KOPT-K1 (cell line): ENCODE results near the gene ITPKA.

Experiments
- H3K27ac ChIP-seq: fragments of 200-600 bp; sonication (generic); 2 replicates; pipeline ENCODE4 v1.5.1; 2016; ENCODE audit warnings: antibody characterized with exemption, mild to moderate bottlenecking, low read depth, low read length; ENCODE audit not compliant: poor library complexity, severe bottlenecking
- H3K36me3 ChIP-seq: fragments of 200-600 bp; sonication (generic); 2 replicates; pipeline ENCODE4 v1.5.1; 2017; ENCODE audit warnings: antibody characterized with exemption, mild to moderate bottlenecking, low read length, moderate library complexity; ENCODE audit not compliant: insufficient read depth
- H3K9me3 ChIP-seq: fragments of 200-600 bp; sonication (generic); 2 replicates; pipeline ENCODE4 v1.5.1; 2017; ENCODE audit warnings: antibody characterized with exemption, low read length, mild to moderate bottlenecking; ENCODE audit not compliant: insufficient read depth, poor library complexity, severe bottlenecking

The ITPKA gene

DNA sequence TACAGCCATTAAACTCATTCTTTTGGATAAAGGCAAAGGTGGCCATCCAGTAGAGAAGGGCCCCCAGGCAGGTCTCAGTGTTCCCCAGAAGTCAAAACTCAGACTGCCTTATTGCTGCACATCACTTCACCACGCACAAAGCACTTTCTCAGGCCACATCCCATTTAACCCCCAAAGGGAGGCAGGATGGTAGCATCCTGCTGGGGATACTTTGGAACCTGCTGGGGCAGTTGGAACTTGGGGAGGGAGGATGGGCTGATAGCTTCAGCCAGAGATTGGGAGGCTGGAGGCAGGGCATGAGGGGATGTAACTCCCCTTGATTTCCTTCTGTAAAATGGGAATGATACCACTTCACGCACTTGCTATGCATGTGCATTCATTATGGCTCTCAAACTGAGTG, 5.0 kb downstream of the ITPKA start:
- H3K9me3 ChIP-seq = no peaks in the 10 kb centered on the region
- H3K36me3 ChIP-seq = no peaks in the 10 kb centered on the region
- H3K27ac ChIP-seq = no peak overlapping the region

DNA sequence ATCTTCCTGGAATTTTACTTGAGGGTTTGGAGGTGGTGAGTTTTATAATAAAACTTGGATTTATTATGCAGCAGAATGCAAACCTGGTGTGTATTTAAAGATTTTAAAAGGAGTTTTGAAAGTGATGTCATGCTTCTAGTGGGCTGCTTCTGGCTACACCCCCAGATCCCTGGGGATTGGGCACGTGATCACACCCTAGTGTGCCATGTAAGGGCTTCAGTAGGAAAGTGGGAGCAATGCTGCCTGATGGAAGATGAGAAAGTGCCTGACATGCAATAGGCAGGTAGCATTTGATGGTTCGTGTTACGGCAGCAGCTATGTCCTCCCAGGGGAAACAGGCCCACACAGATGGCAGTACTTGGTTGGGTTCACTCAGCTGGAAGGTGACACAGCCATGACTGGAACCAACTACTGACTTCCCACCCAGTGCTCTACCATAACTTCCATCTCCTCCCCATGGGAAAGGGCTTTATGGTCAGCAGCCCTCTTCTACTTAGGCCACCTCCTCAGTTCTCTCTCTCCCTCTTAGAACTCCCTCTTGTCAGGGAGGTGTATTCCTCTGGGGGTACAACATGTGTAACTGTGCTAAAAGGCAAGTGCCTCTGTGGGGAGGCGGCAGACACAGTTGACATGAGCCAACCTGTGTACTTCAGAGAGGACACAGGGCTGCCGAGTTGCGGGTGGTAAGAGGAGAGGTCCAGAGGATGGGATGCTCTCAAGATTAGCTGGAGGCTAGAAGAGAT, 5.6 kb downstream of the ITPKA start:
- H3K27ac ChIP-seq = no peak overlapping the region
- no peaks in the 10 kb centered on the region for H3K36me3 ChIP-seq
- no peaks in the 10 kb centered on the region for H3K9me3 ChIP-seq

DNA sequence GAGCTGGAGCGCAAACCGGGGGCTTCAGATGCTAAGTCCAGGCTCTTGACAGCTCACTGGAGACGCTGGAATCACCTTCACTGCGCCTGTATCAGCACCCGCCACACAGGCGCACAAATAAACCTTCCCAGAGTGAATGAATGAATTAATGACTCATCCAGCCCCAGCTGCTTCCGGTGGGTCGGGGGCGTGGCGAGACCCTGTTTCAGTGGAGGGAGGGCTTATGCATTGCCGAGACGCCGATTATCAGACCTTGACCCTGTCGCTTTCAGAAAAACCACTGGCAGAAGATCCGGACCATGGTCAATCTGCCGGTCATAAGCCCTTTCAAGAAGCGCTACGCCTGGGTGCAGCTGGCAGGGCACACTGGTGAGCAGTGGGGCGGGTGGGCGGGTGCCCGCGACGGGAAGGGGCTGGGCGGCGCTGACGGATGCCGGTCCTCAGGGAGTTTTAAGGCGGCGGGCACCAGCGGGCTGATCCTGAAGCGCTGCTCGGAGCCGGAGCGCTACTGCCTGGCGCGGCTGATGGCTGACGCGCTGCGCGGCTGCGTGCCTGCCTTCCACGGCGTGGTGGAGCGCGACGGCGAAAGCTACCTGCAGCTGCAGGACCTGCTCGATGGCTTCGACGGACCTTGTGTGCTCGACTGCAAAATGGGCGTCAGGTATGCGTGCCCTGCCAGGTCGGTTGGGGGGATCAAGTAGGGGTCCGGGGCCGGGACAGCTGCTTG, 7.7 kb downstream of the ITPKA start:
- H3K36me3 ChIP-seq = no peaks in the 10 kb centered on the region

GRCh38 chr15:41501931-41502794, 8.5 kb downstream of the ITPKA start:
- Histone ChIP-seq H3K9me3 (no peaks in the 10 kb centered on the region), H3K36me3 (no peaks in the 10 kb centered on the region), H3K27ac (no peak overlapping the region)

More for the DNA sequence above, 7.7 kb downstream of the ITPKA start:
- Histone ChIP-seq H3K27ac (no peak overlapping the region), H3K9me3 (no peaks in the 10 kb centered on the region)

DNA sequence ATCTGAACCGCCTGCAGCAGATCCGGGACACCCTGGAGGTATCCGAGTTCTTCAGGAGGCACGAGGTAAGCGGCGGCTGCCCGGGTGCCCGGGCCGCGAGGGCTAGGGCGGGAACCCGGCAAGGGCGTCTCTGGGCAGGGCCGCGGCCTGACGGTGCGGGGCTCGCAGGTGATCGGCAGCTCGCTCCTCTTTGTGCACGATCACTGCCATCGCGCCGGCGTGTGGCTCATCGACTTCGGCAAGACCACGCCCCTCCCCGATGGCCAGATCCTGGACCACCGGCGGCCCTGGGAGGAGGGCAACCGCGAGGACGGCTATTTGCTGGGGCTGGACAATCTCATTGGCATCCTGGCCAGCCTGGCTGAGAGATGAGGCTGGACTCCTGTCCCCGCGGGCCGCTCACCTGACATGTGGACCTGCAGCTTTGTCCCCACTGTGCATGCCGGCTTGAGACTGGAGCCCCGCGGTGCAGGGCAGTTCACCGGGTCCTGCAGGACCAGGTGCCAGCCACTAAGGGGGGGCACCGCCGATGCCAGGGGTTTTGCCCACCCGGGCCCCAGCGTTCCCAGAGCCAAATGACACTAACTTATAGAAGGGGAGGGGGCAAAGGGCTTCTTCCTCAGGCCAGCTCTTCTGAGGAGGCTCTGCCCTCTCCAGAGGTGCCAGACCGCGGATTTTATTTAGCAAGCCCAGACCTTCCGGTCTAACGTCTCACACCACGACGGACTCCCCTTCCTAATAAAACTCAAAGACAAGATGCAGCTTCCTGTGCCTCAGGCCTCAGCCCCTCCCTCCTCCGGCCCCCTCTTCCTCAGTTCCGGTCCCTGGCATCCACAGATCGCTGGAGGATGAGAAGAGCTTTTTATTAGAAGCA, 9.4 kb downstream of the ITPKA start:
- Histone ChIP-seq H3K36me3 (no peaks in the 10 kb centered on the region), H3K9me3 (no peaks in the 10 kb centered on the region), H3K27ac (no peak overlapping the region)

- no peak overlapping the region for H3K27ac ChIP-seq
These were observed 10.0 kb downstream of the ITPKA start for GRCh38 chr15:41503669-41504010.

DNA sequence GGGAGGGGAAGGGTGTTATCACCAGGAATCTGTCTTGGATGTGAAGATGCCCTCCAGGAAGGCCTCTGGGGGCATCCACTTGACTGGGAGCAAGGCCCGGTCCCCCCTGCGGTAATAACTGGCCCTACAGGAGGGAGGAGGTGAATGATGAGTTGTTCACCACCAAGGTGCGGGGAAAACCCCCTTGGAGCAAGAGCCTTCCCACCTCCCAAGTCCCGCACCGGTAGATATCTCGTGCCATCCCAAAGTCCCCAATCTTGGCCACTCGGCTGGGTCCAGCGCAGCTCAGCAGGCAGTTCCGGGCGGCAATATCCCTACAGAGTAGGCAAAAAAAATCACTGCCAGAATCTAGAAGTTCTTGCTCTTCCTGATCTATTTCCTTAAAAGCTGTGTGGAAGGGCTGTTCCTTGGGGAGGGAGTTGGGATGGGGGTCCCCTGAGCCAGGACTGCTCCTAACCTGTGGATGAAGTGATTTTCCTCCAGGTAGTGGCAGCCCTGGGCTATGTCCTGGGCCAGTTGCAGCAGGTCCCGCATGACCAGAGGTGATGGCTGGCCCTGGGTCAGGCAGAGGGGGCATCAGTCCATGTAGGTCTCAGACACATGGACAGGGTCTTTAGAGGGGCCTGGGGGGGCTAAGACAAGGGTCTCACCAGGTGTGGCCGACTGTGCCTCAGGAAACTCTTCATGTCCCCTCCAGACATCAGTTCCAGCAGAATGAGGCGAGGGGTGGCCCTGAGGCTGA, 11.2 kb downstream of the ITPKA start:
- H3K27ac ChIP-seq = no peak overlapping the region
- H3K9me3 ChIP-seq = no peaks in the 10 kb centered on the region
- H3K36me3 ChIP-seq = no peaks in the 10 kb centered on the region

More at GRCh38 chr15:41503669-41504010, 10.0 kb downstream of the ITPKA start:
- Histone ChIP-seq H3K36me3 (no peaks in the 10 kb centered on the region), H3K9me3 (no peaks in the 10 kb centered on the region)

DNA sequence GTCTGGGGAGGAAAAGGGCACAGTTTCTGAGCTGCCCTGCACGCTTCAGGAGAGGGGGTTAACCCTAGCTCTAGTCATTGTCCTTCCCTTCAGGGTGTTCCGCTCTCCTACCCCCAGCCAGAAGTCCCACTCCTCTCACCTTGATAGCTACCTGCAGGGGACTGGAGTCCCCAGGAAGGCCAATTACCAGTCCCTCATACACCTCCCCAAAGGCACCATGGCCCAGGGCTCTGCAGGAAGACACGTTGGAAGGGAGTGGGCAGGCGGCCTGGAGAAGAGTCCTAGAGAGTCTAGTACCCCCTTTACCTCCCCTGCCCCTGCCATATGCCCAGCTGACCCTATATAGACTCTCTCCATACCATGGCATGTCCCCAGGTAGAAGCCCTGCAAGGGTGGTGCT, 12.1 kb downstream of the ITPKA start:
- Histone ChIP-seq H3K36me3 (no peaks in the 10 kb centered on the region), H3K9me3 (no peaks in the 10 kb centered on the region), H3K27ac (no peak overlapping the region)

DNA sequence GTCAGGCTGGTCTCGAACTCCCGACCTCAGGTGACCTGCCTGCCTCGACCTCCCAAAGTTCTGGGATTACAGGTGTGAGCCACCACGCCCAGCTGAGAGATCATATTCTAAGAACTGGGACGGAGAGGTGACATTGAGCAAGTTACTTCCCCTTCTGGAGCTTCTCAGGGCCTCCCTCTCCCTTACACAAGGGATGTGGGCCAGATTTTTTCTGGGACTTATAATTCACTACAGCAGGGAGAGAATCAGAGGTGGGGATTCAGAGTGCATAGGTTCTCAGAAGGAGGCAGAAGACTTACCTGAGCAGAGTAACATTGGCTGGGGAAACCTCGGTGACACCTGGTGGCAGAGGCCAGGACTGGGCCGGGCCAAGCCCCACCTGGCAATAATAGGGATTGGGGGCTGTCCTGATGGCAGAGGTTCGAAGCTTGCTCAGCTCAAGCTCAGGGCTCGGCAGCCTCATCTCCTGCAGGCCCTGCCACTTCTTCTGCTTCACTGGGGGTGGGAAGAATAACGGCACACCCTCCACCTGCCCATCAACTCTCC, 13.2 kb downstream of the ITPKA start:
- Histone ChIP-seq H3K27ac (no peak overlapping the region), H3K9me3 (no peaks in the 10 kb centered on the region), H3K36me3 (no peaks in the 10 kb centered on the region)

DNA sequence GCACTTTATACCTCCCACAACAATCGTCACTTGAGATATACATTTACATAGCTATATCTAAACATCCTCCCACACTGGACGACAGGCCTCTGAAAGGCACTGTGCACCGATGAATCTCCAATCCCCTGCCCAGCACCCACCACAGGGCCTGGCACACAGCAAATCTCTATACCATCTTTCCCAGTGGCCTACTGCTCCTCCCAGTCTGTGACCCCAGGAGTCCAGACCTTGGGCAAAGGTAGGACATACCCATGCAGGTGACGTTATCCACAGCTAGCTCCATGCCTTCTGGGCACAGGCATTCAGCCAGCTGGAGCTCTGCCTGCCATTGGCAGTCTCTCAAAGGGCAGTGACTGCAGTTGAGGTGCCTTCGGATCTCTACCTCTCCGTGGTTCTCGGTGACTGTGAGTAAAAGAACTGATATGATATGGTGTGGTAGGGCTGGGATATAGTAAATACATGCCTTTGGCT, 14.2 kb downstream of the ITPKA start:
- H3K9me3 ChIP-seq = no peaks in the 10 kb centered on the region
- no peaks in the 10 kb centered on the region for H3K36me3 ChIP-seq
- no peak overlapping the region for H3K27ac ChIP-seq

- Histone ChIP-seq H3K36me3 (no peaks in the 10 kb centered on the region), H3K9me3 (no peaks in the 10 kb centered on the region), H3K27ac (no peak overlapping the region)
These were observed 17.1 kb downstream of the ITPKA start for GRCh38 chr15:41510728-41511127.

GRCh38 chr15:41511331-41511898, 17.7 kb downstream of the ITPKA start:
- Histone ChIP-seq H3K27ac (no peak overlapping the region), H3K9me3 (no peaks in the 10 kb centered on the region), H3K36me3 (no peaks in the 10 kb centered on the region)

GRCh38 chr15:41511899-41512369, 18.3 kb downstream of the ITPKA start:
- Histone ChIP-seq H3K9me3 (no peaks in the 10 kb centered on the region), H3K27ac (no peak overlapping the region), H3K36me3 (peaks cover 3% of the 10 kb centered on the region; the same call in 1 of the 2 replicates)
